ACC112 (cell line): ENCODE measurements around the gene ARFRP1.

ENCODE experiments used
- H2AFZ ChIP-seq: fragments of 200-600 bp; sonication (generic); one replicate; pipeline ENCODE4 v1.6.0; 2017; ENCODE audit warnings: antibody characterized with exemption, low read length; ENCODE audit not compliant: unreplicated experiment
- H3K27ac ChIP-seq: fragments of 200-600 bp; sonication (generic); 2 replicates; pipeline ENCODE4 v1.5.1; 2014; ENCODE audit warnings: low read depth, mild to moderate bottlenecking, antibody characterized with exemption, low read length, moderate library complexity
- H3K27me3 ChIP-seq: fragments of 200-600 bp; sonication (generic); 2 replicates; pipeline ENCODE4 v1.6.1; 2014; ENCODE audit warnings: mild to moderate bottlenecking, antibody characterized with exemption, low read length, moderate library complexity, mixed read lengths; ENCODE audit not compliant: insufficient read depth
- H3K36me3 ChIP-seq: fragments of 200-600 bp; sonication (generic); 2 replicates; pipeline ENCODE4 v1.6.1; 2016; ENCODE audit warnings: mild to moderate bottlenecking, antibody characterized with exemption, low read length, moderate library complexity, mixed read lengths; ENCODE audit not compliant: insufficient read depth
- H3K4me1 ChIP-seq: fragments of 200-600 bp; sonication (generic); one replicate; pipeline ENCODE4 v1.6.1; 2016; ENCODE audit warnings: low read length, mixed read lengths; ENCODE audit not compliant: insufficient read depth, unreplicated experiment, control insufficient read depth
- H3K4me3 ChIP-seq: fragments of 200-600 bp; sonication (generic); 2 replicates; pipeline ENCODE4 v1.5.1; 2014; ENCODE audit warnings: mild to moderate bottlenecking, low read depth, low read length
- H3K79me2 ChIP-seq: fragments of 200-600 bp; sonication (generic); one replicate; pipeline ENCODE4 v1.6.0; 2016; ENCODE audit warnings: low read length; ENCODE audit not compliant: control insufficient read depth, unreplicated experiment, insufficient read depth

ARFRP1 gene

DNA sequence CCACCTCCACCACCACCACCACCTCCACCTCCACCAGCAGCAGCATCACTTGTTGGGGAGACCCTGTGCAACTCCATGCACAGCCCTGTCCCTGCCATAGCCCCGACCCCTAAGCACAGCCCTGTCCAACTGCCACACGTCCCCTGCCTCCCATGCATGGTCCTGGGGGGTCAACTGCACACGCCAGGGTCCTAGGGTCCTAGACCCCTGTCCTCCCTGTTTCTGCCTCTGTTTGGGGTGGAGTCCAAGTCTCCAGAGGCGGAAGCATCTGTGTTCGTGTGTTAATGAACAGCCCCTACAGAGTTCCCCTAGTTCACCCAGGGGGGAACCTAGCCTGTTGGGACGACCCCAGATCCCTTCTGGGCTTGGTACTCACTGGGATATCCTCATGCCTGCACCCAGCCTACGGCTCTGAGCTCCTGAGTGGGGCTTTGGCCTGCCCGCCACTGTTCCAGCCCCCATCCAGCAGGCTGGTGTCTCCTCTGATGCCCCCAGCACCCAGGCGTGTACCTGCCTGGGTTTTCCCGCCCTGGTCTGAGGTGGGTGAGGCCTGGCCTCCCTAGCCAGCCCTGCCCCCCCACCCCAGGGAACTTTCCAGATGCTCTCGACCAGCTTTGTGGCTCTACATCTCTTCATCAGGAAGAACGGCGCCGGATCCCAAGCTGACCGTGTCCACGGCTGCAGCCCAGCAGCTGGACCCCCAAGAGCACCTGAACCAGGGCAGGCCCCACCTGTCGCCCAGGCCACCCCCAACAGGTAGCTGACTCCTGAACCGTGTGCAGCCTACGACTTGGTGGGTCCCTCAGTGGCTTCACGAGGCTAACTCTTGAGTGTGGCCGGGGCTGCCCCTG, 13.8 kb downstream of the ARFRP1 start:
- no peaks in the 10 kb centered on the region for H3K79me2 ChIP-seq
- H3K27ac ChIP-seq = no peak overlapping the region
- peaks cover 8% of the 10 kb centered on the region; the same call in 1 of the 2 replicates for H3K36me3 ChIP-seq
- H2AFZ ChIP-seq = no peak overlapping the region
- no peak overlapping the region for H3K4me3 ChIP-seq
- H3K27me3 ChIP-seq = no peaks in the 10 kb centered on the region
- H3K4me1 ChIP-seq = peaks cover 18% of the 10 kb centered on the region

DNA sequence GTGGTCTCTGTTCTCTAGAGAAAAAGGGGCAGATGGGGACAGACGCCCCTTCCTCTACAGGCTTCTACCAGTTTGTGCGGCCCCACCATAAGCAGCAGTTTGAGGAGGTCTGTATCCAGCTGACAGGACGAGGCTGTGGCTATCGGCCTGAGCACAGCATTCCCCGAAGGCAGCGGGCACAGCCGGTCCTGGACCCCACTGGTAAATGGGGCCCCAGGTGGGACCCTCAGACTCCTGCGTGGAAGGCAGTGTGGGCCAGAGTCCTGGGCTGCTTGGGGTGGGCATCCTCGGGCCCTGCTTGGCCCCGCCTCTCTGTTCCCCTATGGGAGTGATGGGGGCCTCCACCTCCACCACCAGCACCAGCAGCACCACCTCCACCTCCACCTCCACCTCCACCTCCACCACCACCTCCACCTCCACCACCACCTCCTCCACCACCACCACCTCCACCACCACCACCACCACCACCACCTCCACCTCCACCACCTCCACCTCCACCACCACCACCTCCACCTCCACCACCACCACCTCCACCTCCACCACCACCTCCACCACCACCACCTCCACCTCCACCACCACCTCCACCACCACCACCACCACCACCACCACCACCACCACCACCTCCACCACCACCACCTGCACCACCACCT, 14.6 kb downstream of the ARFRP1 start:
- H2AFZ ChIP-seq = no peak overlapping the region
- H3K4me3 ChIP-seq = no peak overlapping the region
- peaks cover 12% of the 10 kb centered on the region for H3K4me1 ChIP-seq
- peaks cover 8% of the 10 kb centered on the region; the same call in 1 of the 2 replicates for H3K36me3 ChIP-seq
- H3K79me2 ChIP-seq = no peaks in the 10 kb centered on the region
- H3K27me3 ChIP-seq = no peaks in the 10 kb centered on the region
- no peak overlapping the region for H3K27ac ChIP-seq

DNA sequence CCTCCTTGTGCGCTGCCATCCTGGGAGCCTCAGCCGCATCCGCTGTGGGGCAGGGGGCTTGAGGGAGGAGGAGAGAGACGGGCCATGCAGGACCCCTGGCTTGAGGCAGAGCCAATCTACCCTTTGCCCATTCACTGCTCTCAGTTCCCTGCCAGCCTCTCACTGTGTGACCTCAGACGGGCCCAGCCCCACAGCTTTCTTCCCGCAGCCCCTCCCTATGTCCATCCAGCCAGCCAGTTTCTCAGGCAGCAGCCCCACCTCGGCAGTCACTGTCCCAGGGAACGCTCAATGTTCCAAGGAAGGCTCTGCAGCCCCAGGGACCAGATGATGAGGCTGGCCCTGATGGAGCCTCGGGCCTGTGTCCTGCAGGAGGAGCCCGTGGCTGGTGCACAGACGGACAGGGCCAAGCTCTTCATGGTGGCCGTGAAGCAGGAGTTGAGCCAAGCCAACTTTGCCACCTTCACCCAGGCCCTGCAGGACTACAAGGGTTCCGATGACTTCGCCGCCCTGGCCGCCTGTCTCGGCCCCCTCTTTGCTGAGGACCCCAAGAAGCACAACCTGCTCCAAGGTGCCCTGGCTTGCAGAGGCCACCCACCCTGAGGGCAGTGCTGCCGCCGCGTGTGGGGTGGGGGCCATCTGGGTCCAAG, 15.2 kb downstream of the ARFRP1 start:
- Histone ChIP-seq H3K4me1 (peaks cover 12% of the 10 kb centered on the region), H3K27ac (no peak overlapping the region)

DNA sequence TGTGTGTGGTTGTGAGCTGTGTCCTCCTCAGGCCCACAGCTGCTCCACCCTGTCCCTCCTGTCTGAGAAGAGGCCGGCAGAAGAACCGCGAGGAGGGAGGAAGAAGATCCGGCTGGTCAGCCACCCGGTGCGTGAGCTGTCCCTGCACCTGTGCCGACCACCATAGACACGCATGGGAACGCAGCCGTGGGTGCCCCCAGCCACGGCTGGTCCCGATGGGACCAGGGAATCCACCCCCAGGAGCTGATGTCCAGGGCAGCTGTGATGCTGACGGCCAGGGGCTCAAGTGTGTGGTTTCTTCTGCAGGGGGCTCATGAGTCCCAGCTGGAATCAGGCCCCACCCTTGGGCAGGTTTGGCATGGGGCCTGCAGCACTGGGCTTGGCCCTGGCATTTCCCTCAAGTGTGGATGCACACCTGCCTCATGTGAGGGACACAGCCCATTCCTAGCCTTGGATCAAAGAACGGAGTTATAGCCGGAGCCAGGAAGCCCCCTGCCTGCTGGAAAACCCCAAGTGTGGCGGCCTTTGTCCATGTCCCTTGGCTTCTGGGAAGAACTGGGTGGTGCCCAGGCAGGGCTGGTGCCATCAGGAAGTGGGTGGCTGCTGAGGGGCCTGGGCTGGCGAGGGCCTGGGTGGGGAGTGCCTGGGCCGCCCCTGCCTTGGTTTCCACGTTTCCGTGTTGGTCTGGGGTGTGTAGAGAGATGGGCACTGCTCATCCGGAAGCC, 15.9 kb downstream of the ARFRP1 start:
- H3K4me1 ChIP-seq = peaks cover 15% of the 10 kb centered on the region
- H3K36me3 ChIP-seq = peaks cover 6% of the 10 kb centered on the region; the same call in 1 of the 2 replicates
- H3K4me3 ChIP-seq = no peak overlapping the region
- H2AFZ ChIP-seq = no peak overlapping the region
- H3K27ac ChIP-seq = no peak overlapping the region
- no peaks in the 10 kb centered on the region for H3K79me2 ChIP-seq
- no peaks in the 10 kb centered on the region for H3K27me3 ChIP-seq

More for the DNA sequence above, 15.2 kb downstream of the ARFRP1 start:
- Histone ChIP-seq H2AFZ (no peak overlapping the region), H3K27me3 (no peaks in the 10 kb centered on the region), H3K36me3 (peaks cover 8% of the 10 kb centered on the region; the same call in 1 of the 2 replicates), H3K4me3 (no peak overlapping the region), H3K79me2 (no peaks in the 10 kb centered on the region)

DNA sequence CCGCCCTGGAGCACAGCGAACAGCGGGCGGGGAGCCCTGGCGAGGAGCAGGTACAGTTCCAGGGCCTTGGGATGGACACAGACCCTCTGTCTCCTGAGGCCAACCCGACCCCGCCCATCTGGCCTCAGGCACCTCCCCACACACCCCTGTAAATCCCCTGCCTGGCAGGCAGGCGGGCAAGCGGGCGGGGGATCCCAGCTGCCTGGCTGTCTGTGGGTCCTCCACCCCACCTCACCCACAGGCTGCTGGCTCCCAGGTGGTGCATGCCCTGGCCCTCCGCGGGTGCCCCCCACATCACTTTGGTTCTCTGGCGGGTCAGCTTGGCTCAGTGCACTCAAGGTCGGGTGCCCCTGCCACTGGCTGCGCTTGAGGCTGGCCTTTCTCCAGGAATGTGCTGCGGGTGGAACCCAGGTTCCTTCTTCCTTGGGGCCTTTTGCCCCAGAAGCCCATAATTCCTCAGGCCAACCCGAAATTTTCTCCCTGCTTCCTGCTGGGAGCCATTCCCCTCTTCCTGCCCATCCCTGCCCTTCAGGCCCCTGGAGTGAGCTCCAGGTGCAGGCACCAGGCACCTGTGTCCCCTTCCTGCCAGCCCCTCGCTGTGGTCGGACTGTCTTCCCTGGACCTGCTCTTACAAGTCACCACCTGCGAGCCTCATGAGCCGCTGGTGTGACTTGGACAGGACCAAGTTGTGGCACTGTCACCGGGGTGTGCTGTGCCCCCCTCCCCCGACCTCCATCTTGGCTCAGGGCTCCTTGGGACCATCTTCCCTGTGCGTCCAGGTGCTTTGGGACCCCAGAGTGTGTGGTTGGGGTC, 16.7 kb downstream of the ARFRP1 start:
- Histone ChIP-seq H3K36me3 (peaks cover 6% of the 10 kb centered on the region; the same call in 1 of the 2 replicates), H3K79me2 (no peaks in the 10 kb centered on the region), H3K27ac (no peak overlapping the region), H3K27me3 (no peaks in the 10 kb centered on the region), H3K4me1 (peaks cover 23% of the 10 kb centered on the region), H2AFZ (no peak overlapping the region), H3K4me3 (no peak overlapping the region)

DNA sequence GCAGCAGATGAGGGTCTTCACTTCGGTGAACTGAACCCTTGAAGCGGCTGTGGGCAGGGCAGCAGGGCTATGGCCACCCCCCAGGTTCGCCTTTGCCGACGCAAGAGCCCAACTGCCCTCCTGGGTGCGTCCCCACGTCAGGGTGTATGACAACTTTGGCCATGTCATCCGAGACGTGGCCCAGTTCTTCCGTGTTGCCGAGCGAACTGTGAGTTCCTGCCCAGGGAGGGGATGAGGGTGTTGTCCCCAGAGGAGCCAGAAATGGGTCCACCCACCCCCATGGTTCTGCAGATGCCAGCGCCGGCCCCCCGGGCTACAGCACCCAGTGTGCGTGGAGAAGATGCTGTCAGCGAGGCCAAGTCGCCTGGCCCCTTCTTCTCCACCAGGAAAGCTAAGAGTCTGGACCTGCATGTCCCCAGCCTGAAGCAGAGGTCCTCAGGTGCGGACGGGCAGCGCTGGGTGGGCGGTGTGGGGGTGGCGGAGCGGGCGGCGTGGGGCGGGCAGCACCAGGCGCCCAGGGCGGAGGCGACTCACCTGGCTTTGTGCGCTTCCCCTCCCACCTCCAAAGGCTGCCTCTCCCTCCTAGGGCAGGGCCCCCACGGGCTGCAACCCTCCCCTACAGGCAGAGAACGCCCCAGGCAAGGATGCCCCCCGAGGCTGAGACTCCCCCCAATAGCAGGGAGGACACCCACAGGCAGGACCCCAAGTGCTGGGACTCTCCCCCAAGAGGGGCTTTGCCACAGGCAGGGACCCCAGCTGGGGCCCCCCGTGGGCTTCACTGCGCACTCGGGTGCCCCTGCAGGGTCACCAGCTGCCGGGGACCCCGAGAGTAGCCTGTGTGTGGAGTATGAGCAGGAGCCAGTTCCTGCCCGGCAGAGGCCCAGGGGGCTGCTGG, 17.5 kb downstream of the ARFRP1 start:
- H3K27me3 ChIP-seq = no peaks in the 10 kb centered on the region
- H3K4me3 ChIP-seq = no peak overlapping the region
- H2AFZ ChIP-seq = no peak overlapping the region
- peaks cover 6% of the 10 kb centered on the region; the same call in 1 of the 2 replicates for H3K36me3 ChIP-seq
- H3K4me1 ChIP-seq = peaks cover 28% of the 10 kb centered on the region
- H3K79me2 ChIP-seq = no peaks in the 10 kb centered on the region
- H3K27ac ChIP-seq = no peak overlapping the region

DNA sequence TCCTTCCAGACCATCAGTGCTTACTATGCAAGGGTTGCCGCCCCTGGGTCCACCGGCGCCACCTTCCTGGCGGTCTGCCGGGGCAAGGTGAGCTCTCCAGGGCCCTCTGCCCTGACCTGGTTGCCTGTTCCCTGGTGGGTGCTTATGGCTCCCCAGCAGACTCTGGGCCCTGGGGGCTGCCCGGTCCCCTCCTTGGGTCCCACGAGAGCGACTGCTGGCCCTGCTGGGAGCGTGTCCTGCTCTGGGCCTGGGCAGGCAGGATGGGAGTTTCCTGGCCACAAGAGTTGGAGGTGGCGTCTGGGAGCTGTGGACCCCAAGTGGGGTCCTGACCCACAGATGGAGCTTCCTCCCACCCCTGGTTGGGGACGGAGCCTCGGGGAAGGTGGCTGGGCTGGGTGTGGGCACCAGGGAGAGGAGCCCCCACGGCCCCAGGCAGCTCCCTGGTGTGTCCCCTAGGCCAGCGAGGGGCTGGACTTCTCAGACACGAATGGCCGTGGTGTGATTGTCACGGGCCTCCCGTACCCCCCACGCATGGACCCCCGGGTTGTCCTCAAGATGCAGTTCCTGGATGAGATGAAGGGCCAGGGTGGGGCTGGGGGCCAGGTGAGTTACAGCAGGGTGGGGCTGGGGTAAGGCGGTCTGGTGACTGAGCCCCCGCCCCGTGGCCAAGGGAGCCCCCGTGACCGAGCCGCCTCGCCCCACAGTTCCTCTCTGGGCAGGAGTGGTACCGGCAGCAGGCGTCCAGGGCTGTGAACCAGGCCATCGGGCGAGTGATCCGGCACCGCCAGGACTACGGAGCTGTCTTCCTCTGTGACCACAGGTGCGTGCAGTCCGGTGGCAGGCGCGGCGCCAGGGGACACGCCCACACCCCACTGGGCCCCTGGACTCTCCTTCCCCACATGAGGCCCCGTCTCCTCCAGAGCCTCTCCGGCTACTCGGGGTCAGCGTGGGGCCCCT, 18.5 kb downstream of the ARFRP1 start:
- no peak overlapping the region for H3K27ac ChIP-seq
- no peak overlapping the region for H3K4me3 ChIP-seq
- no peak overlapping the region for H2AFZ ChIP-seq
- H3K4me1 ChIP-seq = peaks cover 28% of the 10 kb centered on the region
- peaks cover 3% of the 10 kb centered on the region; the same call in 1 of the 2 replicates for H3K36me3 ChIP-seq
- no peaks in the 10 kb centered on the region for H3K27me3 ChIP-seq
- H3K79me2 ChIP-seq = no peaks in the 10 kb centered on the region

DNA sequence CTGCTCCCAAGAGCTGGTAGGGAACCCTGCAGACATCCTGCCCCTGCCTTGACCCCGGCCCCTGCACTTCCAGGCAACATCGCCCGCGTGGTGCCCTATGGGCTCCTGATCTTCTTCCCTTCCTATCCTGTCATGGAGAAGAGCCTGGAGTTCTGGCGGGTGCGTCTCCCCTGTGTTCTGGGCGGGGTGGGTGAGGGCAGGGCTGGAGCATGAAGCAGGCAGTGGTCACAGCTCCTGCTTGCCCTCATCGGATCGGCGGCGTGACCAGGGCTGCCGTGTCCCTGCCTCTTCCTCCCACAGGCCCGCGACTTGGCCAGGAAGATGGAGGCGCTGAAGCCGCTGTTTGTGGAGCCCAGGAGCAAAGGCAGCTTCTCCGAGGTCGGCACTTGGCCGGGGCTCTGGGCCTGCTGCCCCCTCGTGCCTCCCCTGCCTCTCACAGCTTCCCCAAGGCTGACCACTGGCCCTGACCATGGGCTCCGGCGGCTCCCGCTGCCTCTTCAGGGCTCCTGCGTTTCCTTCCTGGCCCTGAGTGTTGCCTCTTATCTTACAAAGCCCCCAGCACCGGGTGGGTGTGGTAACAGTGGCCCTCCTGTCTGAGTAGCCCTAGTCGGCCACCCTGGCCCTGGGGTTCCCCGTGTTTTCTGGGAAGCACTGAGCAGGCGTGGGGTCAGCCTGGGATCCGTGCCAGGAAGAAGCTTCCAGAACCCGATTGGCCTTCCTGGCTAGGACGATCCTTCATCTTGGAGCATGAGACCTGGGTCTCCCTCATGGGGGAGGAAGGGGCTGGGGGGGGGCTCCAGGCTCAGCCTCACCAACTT, 19.3 kb downstream of the ARFRP1 start:
- Histone ChIP-seq H3K27me3 (no peaks in the 10 kb centered on the region), H3K36me3 (peaks cover under 1% of the 10 kb centered on the region; the same call in 1 of the 2 replicates), H3K4me3 (no peak overlapping the region), H3K27ac (peak overlapping the region; percentile 95), H2AFZ (no peak overlapping the region), H3K4me1 (peaks cover 31% of the 10 kb centered on the region), H3K79me2 (no peaks in the 10 kb centered on the region)
